ENCODE results near the gene HTR3D. TPM values are rescaled to one million over a fixed set of nuclear protein-coding genes. Genes with fewer than 3 reads are reported as not detected.
"Not testable (repeated sequence)": the region's sequence is repeated elsewhere in the genome, so short reads cannot be mapped to it uniquely, and the experiment has no call there.

The HTR3D gene
- polyA plus RNA-seq, 1 donor, result not detected

GRCh38 chr3:184016811-184017671 is 14.5 kb upstream of the HTR3D start:
- peak; percentile 79 for DNase-seq

GRCh38 chr3:184017672-184018423 is 13.7 kb upstream of the HTR3D start, which contains the start of gene ABCC5:
TSS of gene ABCC5 (minus strand) at chr3:184017884. CDS start at chr3:184014392, 3,492 bp downstream.
- peak; percentile 95 for DNase-seq

GRCh38 chr3:184018424-184018973 is 13.0 kb upstream of the HTR3D start:
- DNase-seq, result no peak

- no peak for DNase-seq
Observed at GRCh38 chr3:184022323-184022722, 9.2 kb upstream of the HTR3D start.

- not testable (repeated sequence) for DNase-seq
Observed at GRCh38 chr3:184025256-184025655, 6.3 kb upstream of the HTR3D start.

GRCh38 chr3:184028275-184028890 is 3.2 kb upstream of the HTR3D start:
- DNase-seq, result not testable (repeated sequence)

GRCh38 chr3:184029443-184029842 is 2.1 kb upstream of the HTR3D start:
- no peak for DNase-seq

GRCh38 chr3:184030536-184030935 is 1.0 kb upstream of the HTR3D start:
- DNase-seq, result no peak

GRCh38 chr3:184037816-184038215 is 6.3 kb downstream of the HTR3D start:
- DNase-seq, result no peak

GRCh38 chr3:184038307-184038706 is 6.8 kb downstream of the HTR3D start:
- not testable (repeated sequence) for DNase-seq

GRCh38 chr3:184039414-184039813 is 7.9 kb downstream of the HTR3D start:
- no peak for DNase-seq

- DNase-seq, result no peak
Observed at GRCh38 chr3:184040010-184040409, 8.5 kb downstream of the HTR3D start.

- DNase-seq, result no peak
Observed at GRCh38 chr3:184042617-184043016, 11.1 kb downstream of the HTR3D start.

- DNase-seq, result no peak
Observed at GRCh38 chr3:184045995-184046394, 14.5 kb downstream of the HTR3D start.

GRCh38 chr3:184050217-184050847 is 18.8 kb downstream of the HTR3D start:
- DNase-seq, result no peak

- DNase-seq, result no peak
Observed at GRCh38 chr3:184052767-184053166, 21.2 kb downstream of the HTR3D start, which contains the start of gene HTR3C. TSS of gene HTR3C (plus strand) at chr3:184053047. CDS start at chr3:184053081, 34 bp downstream.

- no peak for DNase-seq
Observed at GRCh38 chr3:184058029-184058428, 26.5 kb downstream of the HTR3D start.

- DNase-seq, result no peak
Observed at GRCh38 chr3:184059424-184059823, 27.9 kb downstream of the HTR3D start.

GRCh38 chr3:184062637-184063036 is 31.1 kb downstream of the HTR3D start:
- no peak for DNase-seq

- DNase-seq, result no peak
Observed at GRCh38 chr3:184066211-184066610, 34.7 kb downstream of the HTR3D start.

GRCh38 chr3:184067573-184068055 is 36.1 kb downstream of the HTR3D start:
- no peak for DNase-seq

- no peak for DNase-seq
Observed at GRCh38 chr3:184068344-184068743, 36.8 kb downstream of the HTR3D start.
